Measurements from ENCODE around the gene DEFB126.
"Not testable (repeated sequence)": the region's sequence is repeated elsewhere in the genome, so short reads cannot be mapped to it uniquely, and the experiment has no call there.

DEFB126 gene, protein sequence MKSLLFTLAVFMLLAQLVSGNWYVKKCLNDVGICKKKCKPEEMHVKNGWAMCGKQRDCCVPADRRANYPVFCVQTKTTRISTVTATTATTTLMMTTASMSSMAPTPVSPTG

DNA sequence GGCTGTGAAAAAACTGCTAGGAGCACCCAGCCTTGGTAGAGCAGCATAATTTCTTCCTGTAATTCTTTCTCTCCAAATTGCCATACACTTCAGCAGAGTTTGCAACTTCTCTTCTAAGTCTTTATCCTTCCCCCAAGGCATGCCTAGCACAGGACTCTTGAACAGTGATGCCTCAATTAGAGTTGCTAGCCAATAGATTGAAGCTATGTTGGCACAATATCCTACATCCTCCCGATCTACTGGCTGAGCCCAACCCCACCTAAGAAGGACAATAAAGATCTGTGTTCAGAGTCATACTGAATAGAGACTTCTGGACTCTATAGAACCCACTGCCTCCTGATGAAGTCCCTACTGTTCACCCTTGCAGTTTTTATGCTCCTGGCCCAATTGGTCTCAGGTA, at the start of gene DEFB126:
TSS of gene DEFB126 (plus strand) at position 301 of the 400 bp plus-strand sequence. CDS start at position 340, 39 bp downstream.
- DNase-seq: no peak

DNA sequence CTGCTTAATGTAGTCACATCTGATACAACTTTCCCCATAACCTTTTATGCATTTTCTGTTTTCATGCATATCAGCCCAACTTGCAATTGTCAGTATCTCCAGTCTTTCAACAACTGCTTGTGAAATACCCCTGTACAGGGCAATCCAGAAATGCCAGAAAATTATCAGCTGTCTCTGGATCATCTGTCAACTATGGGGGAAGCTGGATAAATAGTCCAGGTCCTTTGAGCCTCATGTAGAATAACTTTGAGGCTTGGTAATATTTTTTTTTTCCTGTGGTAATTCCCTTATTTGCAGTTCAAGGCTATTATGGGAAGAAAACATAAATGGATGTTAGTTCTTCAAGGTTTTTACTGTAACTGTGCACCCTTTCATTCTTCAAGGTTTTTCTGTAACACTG, 48.7 kb upstream of the DEFB126 start:
- DNase-seq: no peak

DNA sequence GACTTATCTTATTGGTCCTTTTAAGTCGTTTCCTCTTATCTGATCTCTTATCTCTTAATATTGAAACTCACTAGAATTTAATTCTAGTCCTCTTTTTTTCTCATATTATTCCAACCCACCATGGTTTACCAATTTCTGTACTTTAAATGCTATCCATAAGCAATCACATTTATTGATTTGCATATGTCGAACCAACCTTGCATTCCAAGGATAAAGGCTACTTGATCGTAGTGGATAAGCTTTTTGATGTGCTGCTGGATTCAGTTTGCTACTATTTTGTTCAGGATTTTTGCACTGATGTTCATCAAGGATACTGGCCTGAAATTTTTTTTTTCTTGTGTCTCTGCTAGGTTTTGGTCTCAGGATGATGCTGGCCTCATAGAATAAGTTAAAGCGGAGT, 47.2 kb upstream of the DEFB126 start:
- no peak for DNase-seq

DNA sequence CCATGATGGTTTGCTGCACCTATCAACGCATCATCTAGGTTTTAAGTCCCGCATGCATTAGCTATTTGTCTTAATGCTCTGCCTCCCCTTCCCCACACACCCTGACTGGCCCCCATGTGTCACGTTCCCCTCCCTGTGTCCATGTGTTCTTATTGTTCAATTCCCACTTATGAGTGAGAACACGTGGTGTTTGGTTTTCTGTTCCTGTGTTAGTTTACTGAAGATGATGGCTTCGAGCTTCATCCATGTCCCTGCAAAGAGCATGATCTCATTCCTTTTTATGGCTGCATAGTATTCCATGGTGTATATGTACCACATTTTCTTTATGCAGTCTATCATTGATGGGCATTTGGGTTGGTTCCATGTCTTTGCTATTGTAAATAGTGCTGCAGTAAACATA, 44.7 kb upstream of the DEFB126 start:
- DNase-seq: not testable (repeated sequence)

DNA sequence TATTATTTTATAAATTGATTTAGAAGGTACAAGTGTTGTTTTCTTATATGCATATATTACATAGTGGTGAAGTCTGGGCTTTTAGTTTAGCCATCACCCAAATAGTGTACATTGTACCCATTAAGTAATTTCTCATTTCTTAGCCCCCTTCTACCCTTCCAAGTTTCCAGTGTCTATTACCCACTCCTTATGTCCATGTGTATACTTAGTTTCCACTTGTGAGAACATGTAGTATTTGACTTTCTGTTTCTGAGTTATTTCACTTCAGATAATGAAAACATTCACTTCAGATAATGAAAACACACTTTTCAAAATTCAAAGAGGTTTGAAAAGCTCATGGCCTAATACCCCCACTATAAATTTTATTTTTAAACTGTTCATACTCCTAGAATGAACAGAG, 40.4 kb upstream of the DEFB126 start:
- no peak for DNase-seq

DNA sequence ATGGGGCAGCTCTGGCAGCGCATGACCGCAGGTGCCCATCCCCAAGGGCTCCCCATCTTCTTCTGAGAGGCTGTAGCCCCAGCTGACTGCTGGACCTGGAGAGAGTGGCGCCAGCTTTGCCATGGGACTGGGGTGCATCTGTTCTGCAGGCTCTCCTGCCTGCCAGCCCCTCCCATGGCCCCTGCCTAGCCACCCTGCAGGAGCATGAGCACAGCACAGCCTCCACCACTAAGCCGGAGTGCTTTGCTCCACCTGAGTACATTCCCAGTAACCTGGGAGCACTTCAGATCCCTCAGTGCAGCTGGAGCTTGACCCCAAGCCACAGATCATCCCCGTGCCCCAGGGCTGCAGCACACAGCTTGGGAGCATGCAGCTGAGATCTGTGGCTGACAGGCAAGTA, 38.9 kb upstream of the DEFB126 start:
- DNase-seq: no peak

DNA sequence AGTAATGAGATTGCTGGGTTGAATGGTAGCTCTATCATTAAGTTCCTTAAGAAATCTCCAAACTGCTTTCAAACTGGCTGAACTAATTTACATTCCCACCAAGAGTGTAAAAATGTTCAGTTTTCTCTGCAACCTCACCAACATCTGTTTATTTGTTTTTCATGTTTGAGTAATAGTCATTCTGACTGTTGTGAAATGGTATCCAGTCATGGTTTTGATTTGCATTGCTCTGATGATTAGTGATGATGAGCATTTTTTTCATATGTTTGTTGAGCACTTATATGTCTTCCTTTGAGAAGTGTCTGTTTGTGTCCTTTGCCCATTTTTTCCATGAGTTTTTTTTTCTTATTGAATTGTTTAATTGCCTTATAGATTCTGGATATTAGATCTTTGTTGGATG, 30.0 kb upstream of the DEFB126 start:
- no peak for DNase-seq

DNA sequence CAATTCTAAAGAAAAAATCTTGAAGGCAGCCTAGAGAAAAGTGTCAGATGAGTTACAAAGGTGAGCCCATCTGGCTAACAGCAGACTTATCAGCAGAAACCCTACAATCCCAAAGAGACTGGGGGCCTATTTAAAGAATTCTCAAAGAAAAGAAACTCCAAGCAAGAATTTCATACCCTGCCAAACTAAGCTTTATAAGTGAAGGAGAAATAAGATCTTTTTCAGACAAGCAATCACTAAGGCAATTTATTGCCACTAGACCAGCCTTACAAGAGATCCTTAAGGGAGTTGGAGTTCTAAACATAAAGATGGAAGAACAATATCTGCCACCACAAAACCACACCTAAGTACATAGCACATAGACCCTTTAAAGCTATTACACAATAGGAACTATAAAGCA, 24.9 kb upstream of the DEFB126 start:
- no peak for DNase-seq

DNA sequence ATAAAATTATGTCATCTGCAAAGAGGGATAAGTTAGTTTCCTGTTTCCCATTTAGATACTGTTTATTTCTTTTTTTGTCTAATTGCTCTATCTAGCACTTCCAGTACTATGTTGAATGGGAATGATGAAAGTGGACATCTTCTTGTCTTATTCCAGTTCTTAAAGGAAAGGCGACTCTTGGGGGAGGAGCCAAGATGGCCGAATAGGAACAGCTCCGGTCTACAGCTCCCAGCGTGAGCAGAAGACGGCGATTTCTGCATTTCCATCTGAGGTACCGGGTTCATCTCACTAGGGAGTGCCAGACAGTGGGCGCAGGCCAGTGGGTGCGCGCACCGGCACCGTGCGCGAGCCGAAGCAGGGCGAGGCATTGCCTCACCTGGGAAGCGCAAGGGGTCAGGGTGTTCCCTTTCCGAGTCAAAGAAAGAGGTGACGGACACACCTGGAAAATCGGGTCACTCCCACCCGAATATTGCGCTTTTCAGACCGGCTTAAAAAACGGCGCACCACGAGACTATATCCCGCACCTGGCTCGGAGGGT, 12.5 kb upstream of the DEFB126 start:
- not testable (repeated sequence) for DNase-seq

DNA sequence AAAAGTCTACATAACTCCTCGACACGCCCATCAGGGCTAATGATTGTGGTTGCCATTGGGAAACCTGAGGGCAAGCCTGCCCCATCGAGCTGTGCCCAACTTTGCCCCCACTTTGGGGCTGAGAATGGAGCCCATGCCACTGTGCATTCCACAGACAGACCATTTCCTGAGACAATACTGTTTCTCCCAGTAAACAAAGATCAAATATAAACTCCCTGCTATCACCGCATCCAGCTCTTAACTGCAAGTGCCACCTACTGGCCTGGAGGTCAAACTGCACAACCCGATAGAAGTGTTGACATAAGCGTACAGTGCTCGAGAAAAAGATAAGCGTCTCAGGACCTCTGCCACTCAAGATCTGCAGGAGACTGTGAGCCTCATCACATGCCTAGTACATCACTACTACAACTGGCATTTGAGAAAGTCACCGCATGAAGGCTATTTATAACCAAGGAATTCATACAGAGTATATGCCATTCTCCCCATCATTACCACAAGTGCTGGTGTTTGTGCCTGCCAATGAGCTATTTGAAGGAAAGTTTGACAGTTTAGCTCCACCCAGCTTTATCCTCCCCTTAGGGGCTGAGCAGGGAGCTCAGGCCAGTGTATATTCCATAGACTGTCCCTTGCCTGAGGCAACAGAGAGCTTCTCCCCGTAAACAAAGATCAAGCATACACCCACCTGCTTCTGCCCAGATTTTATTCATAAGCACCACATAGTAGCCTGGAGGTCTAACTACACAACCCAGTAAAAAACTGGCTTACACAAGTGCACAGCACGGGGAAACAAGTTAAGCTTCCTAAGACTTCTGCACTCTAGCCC, 4.5 kb upstream of the DEFB126 start:
- no peak for DNase-seq

DNA sequence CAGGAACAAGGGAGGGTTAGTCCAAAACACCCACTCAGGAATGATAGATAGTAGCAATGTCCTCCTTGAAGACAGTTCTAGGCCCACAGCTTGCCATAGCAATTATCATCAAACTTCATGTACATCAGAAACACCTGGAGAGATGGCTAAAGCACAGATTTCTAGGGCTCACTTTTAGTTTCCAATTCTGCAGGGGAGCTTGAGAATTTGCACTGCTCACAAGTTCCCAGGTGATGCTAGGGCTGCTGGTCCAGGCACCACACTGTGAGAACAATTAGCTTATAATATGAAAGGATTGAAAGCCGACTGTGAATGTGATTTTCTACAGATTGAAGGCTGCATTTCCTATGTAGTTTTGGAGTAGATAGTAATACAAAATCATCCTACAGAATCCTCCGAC, 3.5 kb downstream of the DEFB126 start:
- DNase-seq: no peak

DNA sequence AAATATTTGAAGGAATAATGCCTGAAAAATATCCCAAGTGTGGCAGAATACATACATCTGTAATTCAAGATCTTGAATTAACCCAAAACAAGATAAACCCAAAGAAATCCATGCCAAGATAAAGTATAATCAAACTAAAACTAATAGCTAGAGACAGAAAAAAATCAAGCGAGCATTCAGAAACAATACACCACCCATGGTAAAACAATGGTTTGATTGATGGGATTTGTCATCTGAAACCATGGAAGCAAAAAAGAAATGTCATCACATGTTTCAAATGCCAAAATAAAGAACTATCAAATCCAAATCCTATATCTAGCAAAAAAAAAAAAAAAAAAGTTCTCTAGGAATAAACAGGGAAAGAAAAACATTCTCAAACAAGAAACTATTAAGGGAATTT, 9.7 kb downstream of the DEFB126 start:
- no peak for DNase-seq

DNA sequence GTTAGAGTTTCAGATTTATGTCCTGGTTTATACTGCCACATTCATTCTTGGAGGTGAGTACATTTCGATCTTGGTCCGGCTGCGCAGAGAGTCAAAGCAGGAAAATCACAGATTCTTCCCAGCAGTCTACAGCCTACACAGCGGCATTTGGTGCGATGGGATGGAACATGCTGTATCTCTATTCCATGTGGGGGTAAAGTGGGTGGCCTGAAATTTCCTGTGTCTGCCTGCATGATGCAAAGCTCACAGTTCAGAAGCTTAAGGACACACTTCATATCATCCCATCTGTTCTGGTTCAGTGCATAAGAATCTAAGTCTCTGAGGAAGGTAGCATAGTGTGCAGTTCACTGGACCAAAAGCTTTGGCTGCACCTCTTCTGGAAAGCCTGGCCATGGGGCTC, 14.8 kb downstream of the DEFB126 start, which contains the start of gene DEFB127:
TSS of gene DEFB127 (plus strand) at position 301 of the 400 bp plus-strand sequence. CDS start at position 392, 91 bp downstream.
- DNase-seq: no peak

DNA sequence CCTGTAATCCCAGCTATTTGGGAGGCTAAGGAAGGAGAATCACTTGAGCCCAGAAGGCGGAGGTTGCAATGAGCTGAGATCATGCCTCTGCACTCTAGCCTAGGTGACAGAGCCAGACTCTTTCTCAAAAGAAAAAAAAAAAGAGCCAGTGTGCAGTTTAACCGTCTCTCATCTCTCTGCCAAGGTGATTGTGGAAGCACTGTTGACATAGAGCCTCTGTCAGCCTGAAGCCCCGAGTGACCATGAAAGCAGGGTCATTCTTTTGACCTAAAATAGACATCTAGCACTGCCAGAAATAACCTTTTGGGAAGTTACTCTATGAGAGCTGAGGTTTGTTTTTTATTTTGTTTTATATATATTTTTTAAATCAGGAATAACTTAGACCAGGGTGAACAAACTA, 22.2 kb downstream of the DEFB126 start:
- no peak for DNase-seq

DNA sequence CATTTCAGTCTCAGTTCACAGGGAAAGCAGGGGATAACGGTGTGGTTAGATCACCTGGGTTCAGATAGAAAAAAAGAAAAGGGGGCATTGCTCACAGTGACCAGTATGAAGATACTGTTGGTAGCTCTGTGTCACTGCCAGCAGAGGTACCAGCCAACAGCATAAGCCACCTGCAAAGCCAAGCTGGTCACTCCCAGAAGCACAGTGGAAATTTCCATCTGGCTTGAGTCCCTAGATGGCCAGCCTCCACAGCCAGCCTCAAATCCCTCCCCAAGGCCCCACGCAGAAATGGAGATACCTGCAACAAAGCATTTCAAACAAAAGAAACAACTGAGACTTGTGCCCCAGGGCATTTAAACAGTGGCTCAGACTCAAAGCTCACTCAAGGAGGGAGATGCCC, 26.5 kb downstream of the DEFB126 start:
- DNase-seq: no peak

DNA sequence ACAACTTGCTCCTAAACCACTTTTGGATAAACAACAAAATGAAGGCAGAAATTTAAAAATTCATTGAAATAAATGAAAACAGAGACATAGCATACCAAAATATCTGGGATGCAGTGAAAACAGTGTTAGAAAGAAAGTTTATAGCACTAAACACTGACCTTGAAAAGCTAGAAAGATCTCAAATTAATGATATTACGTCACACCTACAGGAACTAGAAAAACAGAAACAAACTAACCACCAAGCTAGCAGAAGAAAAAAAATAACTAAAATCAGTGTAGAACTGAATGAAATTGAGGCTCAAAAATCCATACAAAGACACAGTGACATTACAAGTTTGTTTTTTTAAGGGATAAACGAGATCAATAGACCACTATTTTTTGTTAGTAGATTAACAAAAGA, 41.9 kb downstream of the DEFB126 start:
- DNase-seq: no peak

DNA sequence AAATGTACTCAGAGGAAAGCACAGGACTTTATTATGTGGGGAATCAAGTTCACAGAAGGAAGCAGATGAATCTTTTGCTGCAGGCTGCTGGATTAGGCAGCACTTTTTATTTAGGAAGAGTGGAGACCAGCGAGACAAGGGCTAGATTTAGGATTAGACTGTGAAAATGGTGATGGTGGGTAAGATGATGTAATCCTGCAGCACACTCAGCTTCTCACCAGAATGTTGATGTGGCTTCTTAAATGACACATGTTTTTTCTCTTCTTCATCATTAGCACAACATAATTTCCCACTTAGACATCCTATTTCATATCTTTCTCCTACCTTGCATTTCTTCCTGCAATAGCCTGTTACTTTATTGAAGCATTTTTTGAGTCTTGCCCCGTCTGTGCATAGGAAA, 45.3 kb downstream of the DEFB126 start:
- DNase-seq: no peak

DNA sequence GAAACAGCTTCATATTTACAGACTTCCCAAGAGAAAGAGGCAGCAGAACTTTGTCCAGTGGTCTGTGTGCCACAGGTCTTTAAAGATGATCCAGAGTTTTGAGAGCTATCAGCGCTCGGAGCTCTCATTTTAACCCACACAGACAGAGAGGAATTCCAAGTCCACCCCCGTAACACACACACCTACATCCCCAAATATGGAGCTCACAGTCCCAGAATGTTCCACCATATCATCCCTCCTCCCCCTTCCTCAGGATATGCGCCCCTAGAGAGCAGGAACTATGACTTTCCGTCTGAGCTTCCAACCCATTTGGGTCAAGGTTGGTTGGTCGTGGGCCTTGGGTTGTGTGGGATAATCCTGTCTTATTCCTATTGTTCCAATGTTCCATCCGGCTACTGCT, 47.2 kb downstream of the DEFB126 start, which contains the start of gene DEFB128:
TSS of gene DEFB128 (minus strand) at position 101 of the 400 bp plus-strand sequence. CDS start at position 13, 88 bp downstream.
- no peak for DNase-seq
